ENCODE measurements around the gene GAPDH.
A peak's percentile ranks its signal among the peaks of the same experiment; 100 is the strongest.

The GAPDH gene

DNA sequence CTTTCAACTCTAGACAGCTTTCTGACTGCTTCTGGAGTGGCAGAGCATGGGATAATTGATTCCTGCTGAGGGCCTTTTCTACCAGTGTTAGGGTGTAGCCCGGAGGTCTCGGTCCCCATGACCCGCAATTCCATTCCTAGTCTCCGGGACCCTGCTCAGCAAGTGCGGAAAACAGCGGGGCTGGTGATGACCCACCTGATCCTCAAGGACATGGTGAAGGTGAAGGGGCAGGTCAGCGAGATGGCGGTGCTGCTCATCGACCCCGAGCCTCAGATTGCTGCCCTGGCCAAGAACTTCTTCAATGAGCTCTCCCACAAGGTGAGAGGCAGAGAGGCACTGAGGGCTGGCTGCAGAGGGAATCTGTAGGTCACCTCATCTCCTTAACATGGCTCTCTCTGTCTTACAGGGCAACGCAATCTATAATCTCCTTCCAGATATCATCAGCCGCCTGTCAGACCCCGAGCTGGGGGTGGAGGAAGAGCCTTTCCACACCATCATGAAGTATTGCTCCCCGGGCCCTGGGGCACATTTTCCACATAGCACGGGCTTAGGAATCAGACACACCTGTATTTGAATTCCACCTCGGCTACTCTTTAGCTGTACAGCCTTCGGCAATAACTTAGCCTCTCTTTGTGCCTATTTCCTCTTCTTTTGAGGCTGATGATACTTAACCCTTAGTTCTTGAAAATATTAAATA is 5.6 kb upstream of the GAPDH start:
- DNase-seq (ENCODE audit: low read depth in 2 of 2, low spot score in 1 of 2): no peak

DNA sequence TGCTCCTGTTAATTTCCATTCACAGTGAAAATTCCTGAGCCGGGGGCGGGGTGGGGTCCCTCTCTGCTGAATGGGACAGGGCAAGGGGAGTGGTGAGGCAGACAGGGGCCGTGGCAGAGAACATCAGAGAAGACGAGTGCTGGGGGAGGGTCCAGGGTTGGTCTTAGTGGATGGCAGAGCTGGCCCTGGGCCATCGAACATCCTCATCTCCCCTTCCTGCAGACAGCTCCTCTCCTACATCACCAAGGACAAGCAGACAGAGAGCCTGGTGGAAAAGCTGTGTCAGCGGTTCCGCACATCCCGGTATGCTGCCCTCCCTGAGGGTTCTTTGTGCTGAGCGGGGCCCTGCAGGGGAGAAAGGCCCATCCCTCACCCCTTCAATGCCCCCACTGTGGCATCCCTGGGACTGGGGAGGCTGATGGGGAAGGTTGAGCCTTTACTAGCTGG is 5.0 kb upstream of the GAPDH start:
- no peak for DNase-seq (ENCODE audit: low read depth in 2 of 2, low spot score in 1 of 2)

DNA sequence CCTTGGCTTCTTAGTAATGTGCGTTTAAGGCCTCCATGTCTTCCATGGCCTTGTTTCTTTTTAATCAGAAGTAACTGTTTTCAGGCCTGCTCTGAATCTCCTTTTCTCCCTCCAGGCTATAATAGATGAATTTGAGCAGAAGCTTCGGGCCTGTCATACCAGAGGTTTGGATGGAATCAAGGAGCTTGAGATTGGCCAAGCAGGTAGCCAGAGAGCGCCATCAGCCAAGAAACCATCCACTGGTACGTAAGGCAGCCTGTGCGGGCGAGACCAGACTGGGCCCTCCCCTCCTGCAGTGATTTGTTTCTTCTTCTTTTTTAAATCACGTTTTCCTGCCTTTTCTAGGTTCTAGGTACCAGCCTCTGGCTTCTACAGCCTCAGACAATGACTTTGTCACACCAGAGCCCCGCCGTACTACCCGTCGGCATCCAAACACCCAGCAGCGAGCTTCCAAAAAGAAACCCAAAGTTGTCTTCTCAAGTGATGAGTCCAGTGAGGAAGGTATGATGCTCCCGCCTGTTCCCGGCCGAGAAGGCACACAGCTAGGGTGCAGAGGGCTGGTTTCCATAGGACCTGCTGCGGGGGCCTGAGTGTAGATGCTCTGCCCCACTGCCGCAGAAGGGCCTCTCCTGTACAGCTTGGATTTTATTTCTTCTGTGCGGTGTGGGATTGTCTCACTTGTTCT is 3.6 kb upstream of the GAPDH start:
- no peak for DNase-seq (ENCODE audit: low read depth in 2 of 2, low spot score in 1 of 2)

DNA sequence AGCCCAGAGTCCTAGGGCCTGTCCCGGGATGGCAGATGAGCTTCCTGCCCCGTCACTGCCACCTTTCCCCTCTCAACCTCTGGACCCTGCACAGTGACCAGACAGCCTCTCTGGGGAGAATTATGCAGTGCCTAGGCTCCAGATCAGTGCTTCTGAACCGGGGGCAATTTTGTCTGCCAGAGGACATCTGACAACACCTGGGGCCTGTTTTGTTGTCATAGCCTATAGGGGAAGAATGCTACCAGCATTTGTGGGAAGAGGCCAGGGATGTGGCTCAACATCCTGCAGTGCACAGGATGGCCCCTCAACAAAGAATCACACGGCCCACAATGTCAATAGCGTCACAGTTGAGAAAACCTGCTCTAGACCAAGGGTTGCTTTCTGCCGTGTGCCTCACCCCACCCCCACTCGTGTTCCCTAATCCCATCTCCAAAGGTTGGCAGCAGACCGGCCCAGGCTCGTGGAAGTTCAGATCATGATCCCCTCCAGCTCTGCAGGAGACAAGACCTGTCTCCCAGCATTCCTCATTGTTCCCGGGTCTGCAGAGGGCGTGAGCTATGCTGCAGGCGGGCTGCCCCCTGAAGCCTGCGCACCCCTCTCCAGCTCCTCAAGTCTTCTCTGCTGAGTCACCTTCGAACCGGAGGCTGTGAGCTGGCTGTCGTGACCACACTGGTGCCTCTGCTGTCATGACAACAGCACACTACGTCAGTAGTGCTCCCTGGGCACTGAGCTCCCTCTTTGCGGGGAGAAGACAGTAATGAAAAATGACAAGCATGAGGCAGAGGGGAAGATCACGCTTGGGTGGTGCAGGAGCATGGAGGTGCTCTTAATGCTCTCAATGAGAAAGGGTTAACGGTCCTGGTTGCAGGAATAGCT is 2.0 kb upstream of the GAPDH start:
- peak; percentile 69 to 84 for DNase-seq (ENCODE audit: low read depth in 2 of 2, low spot score in 1 of 2)

DNA sequence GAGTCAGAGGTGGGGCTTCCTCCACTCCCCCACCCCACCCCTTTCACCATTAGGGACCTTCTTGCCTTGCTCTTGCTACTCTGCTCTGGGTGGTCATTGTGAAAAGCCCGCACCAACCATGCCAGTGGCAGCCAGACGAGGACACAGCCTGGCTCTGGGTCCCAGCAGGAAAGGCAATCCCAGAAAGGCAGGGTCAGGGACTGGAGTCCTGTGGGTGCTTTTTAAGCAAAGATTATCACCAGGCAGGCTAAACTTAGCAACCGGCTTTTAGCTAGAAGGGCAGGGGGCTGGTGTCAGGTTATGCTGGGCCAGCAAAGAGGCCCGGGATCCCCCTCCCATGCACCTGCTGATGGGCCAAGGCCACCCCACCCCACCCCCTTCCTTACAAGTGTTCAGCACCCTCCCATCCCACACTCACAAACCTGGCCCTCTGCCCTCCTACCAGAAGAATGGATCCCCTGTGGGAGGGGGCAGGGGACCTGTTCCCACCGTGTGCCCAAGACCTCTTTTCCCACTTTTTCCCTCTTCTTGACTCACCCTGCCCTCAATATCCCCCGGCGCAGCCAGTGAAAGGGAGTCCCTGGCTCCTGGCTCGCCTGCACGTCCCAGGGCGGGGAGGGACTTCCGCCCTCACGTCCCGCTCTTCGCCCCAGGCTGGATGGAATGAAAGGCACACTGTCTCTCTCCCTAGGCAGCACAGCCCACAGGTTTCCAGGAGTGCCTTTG is 1.2 kb upstream of the GAPDH start:
- DNase-seq (ENCODE audit: low read depth in 2 of 2, low spot score in 1 of 2): no peak

DNA sequence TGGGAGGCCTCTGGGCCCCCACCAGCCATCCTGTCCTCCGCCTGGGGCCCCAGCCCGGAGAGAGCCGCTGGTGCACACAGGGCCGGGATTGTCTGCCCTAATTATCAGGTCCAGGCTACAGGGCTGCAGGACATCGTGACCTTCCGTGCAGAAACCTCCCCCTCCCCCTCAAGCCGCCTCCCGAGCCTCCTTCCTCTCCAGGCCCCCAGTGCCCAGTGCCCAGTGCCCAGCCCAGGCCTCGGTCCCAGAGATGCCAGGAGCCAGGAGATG is 729 bp upstream of the GAPDH start:
- DNase-seq (ENCODE audit: low read depth in 2 of 2, low spot score in 1 of 2): no peak

DNA sequence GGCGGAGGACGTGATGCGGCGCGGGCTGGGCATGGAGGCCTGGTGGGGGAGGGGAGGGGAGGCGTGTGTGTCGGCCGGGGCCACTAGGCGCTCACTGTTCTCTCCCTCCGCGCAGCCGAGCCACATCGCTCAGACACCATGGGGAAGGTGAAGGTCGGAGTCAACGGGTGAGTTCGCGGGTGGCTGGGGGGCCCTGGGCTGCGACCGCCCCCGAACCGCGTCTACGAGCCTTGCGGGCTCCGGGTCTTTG is 303 bp downstream of the GAPDH start:
- peak in 1 of 2 donors; percentile 81 for DNase-seq (ENCODE audit: low read depth in 2 of 2, low spot score in 1 of 2)

DNA sequence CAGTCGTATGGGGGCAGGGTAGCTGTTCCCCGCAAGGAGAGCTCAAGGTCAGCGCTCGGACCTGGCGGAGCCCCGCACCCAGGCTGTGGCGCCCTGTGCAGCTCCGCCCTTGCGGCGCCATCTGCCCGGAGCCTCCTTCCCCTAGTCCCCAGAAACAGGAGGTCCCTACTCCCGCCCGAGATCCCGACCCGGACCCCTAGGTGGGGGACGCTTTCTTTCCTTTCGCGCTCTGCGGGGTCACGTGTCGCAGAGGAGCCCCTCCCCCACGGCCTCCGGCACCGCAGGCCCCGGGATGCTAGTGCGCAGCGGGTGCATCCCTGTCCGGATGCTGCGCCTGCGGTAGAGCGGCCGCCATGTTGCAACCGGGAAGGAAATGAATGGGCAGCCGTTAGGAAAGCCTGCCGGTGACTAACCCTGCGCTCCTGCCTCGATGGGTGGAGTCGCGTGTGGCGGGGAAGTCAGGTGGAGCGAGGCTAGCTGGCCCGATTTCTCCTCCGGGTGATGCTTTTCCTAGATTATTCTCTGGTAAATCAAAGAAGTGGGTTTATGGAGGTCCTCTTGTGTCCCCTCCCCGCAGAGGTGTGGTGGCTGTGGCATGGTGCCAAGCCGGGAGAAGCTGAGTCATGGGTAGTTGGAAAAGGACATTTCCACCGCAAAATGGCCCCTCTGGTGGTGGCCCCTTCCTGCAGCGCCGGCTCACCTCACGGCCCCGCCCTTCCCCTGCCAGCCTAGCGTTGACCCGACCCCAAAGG is 804 bp downstream of the GAPDH start:
- peak; percentile 41 to 58 for DNase-seq (ENCODE audit: low read depth in 2 of 2, low spot score in 1 of 2)

DNA sequence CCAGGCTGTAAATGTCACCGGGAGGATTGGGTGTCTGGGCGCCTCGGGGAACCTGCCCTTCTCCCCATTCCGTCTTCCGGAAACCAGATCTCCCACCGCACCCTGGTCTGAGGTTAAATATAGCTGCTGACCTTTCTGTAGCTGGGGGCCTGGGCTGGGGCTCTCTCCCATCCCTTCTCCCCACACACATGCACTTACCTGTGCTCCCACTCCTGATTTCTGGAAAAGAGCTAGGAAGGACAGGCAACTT is 1.3 kb downstream of the GAPDH start:
- no peak for DNase-seq (ENCODE audit: low read depth in 2 of 2, low spot score in 1 of 2)

DNA sequence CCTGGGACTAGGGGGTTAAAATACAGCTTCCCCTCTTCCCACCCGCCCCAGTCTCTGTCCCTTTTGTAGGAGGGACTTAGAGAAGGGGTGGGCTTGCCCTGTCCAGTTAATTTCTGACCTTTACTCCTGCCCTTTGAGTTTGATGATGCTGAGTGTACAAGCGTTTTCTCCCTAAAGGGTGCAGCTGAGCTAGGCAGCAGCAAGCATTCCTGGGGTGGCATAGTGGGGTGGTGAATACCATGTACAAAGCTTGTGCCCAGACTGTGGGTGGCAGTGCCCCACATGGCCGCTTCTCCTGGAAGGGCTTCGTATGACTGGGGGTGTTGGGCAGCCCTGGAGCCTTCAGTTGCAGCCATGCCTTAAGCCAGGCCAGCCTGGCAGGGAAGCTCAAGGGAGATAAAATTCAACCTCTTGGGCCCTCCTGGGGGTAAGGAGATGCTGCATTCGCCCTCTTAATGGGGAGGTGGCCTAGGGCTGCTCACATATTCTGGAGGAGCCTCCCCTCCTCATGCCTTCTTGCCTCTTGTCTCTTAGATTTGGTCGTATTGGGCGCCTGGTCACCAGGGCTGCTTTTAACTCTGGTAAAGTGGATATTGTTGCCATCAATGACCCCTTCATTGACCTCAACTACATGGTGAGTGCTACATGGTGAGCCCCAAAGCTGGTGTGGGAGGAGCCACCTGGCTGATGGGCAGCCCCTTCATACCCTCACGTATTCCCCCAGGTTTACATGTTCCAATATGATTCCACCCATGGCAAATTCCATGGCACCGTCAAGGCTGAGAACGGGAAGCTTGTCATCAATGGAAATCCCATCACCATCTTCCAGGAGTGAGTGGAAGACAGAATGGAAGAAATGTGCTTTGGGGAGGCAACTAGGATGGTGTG is 1.9 kb downstream of the GAPDH start:
- no peak for DNase-seq (ENCODE audit: low read depth in 2 of 2, low spot score in 1 of 2)

DNA sequence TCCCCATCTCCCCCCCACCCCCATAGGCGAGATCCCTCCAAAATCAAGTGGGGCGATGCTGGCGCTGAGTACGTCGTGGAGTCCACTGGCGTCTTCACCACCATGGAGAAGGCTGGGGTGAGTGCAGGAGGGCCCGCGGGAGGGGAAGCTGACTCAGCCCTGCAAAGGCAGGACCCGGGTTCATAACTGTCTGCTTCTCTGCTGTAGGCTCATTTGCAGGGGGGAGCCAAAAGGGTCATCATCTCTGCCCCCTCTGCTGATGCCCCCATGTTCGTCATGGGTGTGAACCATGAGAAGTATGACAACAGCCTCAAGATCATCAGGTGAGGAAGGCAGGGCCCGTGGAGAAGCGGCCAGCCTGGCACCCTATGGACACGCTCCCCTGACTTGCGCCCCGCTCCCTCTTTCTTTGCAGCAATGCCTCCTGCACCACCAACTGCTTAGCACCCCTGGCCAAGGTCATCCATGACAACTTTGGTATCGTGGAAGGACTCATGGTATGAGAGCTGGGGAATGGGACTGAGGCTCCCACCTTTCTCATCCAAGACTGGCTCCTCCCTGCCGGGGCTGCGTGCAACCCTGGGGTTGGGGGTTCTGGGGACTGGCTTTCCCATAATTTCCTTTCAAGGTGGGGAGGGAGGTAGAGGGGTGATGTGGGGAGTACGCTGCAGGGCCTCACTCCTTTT is 2.7 kb downstream of the GAPDH start:
- no peak for DNase-seq (ENCODE audit: low read depth in 2 of 2, low spot score in 1 of 2)

DNA sequence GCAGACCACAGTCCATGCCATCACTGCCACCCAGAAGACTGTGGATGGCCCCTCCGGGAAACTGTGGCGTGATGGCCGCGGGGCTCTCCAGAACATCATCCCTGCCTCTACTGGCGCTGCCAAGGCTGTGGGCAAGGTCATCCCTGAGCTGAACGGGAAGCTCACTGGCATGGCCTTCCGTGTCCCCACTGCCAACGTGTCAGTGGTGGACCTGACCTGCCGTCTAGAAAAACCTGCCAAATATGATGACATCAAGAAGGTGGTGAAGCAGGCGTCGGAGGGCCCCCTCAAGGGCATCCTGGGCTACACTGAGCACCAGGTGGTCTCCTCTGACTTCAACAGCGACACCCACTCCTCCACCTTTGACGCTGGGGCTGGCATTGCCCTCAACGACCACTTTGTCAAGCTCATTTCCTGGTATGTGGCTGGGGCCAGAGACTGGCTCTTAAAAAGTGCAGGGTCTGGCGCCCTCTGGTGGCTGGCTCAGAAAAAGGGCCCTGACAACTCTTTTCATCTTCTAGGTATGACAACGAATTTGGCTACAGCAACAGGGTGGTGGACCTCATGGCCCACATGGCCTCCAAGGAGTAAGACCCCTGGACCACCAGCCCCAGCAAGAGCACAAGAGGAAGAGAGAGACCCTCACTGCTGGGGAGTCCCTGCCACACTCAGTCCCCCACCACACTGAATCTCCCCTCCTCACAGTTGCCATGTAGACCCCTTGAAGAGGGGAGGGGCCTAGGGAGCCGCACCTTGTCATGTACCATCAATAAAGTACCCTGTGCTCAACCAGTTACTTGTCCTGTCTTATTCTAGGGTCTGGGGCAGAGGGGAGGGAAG is 3.5 kb downstream of the GAPDH start:
- peak; percentile 65 to 78 for DNase-seq (ENCODE audit: low read depth in 2 of 2, low spot score in 1 of 2)

DNA sequence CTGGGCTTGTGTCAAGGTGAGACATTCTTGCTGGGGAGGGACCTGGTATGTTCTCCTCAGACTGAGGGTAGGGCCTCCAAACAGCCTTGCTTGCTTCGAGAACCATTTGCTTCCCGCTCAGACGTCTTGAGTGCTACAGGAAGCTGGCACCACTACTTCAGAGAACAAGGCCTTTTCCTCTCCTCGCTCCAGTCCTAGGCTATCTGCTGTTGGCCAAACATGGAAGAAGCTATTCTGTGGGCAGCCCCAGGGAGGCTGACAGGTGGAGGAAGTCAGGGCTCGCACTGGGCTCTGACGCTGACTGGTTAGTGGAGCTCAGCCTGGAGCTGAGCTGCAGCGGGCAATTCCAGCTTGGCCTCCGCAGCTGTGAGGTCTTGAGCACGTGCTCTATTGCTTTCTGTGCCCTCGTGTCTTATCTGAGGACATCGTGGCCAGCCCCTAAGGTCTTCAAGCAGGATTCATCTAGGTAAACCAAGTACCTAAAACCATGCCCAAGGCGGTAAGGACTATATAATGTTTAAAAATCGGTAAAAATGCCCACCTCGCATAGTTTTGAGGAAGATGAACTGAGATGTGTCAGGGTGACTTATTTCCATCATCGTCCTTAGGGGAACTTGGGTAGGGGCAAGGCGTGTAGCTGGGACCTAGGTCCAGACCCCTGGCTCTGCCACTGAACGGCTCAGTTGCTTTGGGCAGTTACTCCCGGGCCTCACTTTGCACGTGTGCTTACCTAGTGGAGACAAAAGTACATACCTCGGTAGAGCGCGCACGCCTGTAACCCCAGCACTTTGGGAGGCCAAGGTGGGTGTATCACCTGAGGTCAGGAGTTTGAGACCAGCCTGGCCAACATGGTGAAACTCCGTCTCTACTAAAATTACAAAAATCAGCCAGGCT is 4.3 kb downstream of the GAPDH start:
- DNase-seq (ENCODE audit: low read depth in 2 of 2, low spot score in 1 of 2): no peak

DNA sequence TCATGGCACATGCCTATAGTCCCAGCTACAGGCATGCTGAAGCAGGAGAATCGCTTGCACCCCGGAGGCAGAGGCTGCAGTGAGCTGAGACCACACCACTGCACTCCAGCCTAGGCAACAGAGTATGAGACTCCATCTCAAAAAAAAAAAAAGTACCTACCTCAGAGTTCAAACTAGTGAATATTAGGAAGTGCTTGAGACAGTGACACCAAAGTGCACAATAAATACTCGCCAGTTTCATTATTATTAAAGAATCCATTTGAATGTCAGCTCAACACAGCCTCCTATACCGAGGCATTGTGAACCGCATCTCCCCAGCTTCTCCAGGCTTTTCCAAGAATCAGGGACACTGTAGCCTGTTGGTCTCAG is 5.0 kb downstream of the GAPDH start:
- no peak for DNase-seq (ENCODE audit: low read depth in 2 of 2, low spot score in 1 of 2)

DNA sequence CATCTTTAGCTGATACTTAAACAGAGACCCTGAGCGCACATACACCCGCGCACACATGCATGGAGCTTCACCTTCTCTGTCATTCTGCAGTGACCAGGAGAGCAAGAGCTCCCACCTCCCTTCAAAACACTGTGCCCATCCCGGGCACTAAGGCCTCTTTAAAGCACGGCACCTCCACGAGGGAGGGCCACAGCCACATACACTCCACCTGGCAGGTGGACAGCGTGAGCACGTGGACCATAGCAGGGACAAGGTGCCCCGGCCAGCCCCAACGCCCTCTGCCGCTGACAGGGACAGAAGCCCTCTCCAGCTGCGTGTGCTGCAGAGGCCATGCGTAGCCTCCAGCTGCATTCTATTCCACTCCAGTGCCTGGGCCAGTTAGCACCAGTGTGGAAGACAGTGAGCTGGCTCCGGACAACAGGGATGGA is 5.4 kb downstream of the GAPDH start:
- no peak for DNase-seq (ENCODE audit: low read depth in 2 of 2, low spot score in 1 of 2)

DNA sequence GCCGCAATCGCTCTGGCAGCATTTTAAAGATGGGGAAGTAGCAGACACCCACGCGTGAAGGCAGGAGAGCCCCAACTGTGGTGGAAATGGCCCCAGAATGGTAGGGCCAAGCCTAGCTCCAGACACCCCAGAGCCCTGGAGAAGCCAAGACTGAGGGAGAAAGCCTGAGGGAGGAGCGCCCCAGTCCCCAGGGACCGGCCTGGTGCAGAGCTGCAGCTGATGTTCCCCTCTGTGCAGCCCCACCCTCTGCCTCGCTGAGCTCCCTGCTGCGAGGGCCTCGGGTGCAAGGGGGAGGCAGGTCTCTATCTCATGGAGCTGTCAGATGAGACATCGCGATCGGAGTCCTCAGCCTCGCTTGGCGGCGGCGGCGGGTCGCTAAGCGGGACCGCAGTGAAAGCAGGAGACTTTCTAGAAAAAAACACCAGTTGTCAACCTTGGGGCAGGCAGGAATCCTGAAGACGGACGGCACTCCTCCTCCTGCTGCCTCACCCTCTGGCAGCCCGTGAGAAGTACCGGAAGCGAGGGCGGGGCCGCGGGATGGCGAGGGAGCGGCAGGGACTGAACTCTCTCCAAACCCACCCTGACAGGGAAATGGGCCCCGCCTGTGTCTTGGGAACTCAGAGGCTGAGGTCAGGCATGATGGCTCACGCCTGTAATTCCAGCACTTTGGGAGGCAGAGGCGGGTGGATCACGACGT is 6.0 kb downstream of the GAPDH start:
- no peak for DNase-seq (ENCODE audit: low read depth in 2 of 2, low spot score in 1 of 2)

DNA sequence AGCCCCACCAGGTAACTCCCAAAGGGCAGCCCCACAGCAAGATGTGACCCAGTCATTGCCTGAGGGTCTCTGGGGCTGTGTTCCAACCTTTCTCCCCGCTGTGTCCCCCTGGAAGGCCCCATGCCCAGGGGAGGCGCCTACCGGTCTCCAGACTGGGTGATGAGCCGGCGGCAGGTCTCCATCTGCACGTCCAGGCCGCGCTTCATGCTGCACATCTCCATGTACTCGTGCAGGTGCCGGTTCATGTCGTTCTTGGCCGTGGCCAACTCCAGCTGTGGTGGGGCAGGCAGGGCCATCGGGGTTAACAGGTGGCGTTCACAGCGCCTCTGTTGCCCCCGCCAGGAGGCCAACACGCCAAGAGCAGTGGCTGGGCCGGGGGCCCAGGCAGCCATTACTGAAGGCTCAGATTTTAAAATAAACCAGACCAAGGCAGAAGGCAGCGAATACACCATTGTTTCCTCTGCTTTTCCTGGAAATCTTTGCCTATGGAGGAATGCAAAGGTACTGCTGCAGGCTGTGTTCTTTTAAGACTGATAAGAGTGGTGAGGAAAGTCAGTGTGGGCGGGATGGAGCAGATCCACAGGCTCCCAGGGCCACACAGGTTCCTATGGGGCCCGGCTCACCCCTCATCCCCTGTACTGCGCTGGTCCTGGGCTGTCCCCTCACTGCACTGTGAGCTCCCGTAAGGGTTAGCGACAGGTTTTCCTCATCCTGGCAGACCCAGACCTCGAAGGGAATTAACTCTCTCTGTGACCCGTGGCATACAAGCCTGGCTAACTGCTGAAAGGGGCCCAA is 7.3 kb downstream of the GAPDH start:
- no peak for DNase-seq (ENCODE audit: low read depth in 2 of 2, low spot score in 1 of 2)

All from stimulated activated CD8-positive, alpha-beta memory T cell treated with anti-CD3 and anti-CD28 coated beads, Interleukin-4, amount 100 ng/mL, for 4 hours (primary cell).